ENCODE results near the gene SCAF1. TPM values are rescaled to one million over a fixed set of nuclear protein-coding genes. Genes with fewer than 3 reads are reported as not detected.

The SCAF1 gene
- total RNA-seq, 1 donor from 2014 or later: 84.4 TPM

- peaks cover 3% of the 10 kb centered on the region for H3K9me3 Mint-ChIP-seq (ENCODE audit: unreplicated experiment)
- TF ChIP-seq, protein P1, sequence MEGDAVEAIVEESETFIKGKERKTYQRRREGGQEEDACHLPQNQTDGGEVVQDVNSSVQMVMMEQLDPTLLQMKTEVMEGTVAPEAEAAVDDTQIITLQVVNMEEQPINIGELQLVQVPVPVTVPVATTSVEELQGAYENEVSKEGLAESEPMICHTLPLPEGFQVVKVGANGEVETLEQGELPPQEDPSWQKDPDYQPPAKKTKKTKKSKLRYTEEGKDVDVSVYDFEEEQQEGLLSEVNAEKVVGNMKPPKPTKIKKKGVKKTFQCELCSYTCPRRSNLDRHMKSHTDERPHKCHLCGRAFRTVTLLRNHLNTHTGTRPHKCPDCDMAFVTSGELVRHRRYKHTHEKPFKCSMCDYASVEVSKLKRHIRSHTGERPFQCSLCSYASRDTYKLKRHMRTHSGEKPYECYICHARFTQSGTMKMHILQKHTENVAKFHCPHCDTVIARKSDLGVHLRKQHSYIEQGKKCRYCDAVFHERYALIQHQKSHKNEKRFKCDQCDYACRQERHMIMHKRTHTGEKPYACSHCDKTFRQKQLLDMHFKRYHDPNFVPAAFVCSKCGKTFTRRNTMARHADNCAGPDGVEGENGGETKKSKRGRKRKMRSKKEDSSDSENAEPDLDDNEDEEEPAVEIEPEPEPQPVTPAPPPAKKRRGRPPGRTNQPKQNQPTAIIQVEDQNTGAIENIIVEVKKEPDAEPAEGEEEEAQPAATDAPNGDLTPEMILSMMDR (IDR thresholded peaks at IDR 0.05; ENCODE audit: partially characterized antibody, unreplicated experiment): no peak
- H3K27ac Mint-ChIP-seq (ENCODE audit: unreplicated experiment): no peak overlapping the region
- no peak for DNase-seq
- H3K27me3 Mint-ChIP-seq (ENCODE audit: unreplicated experiment): peaks cover 4% of the 10 kb centered on the region
- no peaks in the 10 kb centered on the region for H3K36me3 Mint-ChIP-seq (ENCODE audit: unreplicated experiment)
- no peaks in the 10 kb centered on the region for H3K4me1 Mint-ChIP-seq (ENCODE audit: low read depth, unreplicated experiment)
- H3K4me3 Mint-ChIP-seq (ENCODE audit: unreplicated experiment): no peak overlapping the region
Measured at GRCh38 chr19:49602806-49603205, 39.2 kb upstream of the SCAF1 start.

DNA sequence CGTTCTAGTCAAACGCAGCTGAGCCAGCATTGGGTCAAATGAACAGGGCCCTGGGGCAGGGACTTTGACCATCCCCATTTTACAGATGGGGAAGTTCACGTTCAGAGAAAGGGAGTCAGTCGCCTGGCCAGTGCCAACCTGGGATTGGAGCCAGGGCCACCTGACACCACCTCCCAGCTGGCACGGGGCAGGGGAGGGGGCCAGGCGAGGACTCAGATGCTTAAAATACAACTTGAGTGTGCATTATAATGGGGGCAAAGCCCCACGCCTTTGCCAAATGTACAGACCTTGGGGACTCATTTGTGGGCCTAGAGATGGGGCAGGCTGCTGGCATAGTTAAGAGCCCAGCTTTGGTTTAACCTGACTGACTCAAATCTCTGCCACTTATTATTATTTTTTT is 36.4 kb upstream of the SCAF1 start:
- Mint-ChIP-seq H3K9me3 (ENCODE audit: unreplicated experiment) (peaks cover 1% of the 10 kb centered on the region), H3K36me3 (ENCODE audit: unreplicated experiment) (no peaks in the 10 kb centered on the region)

GRCh38 chr19:49609499-49610092 is 32.4 kb upstream of the SCAF1 start:
- TF ChIP-seq, protein P1 (IDR thresholded peaks at IDR 0.05; ENCODE audit: partially characterized antibody, unreplicated experiment): no peak
- no peak overlapping the region for H3K4me3 Mint-ChIP-seq (ENCODE audit: unreplicated experiment)
- H3K9me3 Mint-ChIP-seq (ENCODE audit: unreplicated experiment): no peaks in the 10 kb centered on the region

More for the DNA sequence above, 36.4 kb upstream of the SCAF1 start:
- no peak for DNase-seq
- TF ChIP-seq, protein P1 (IDR thresholded peaks at IDR 0.05; ENCODE audit: partially characterized antibody, unreplicated experiment): no peak
- Mint-ChIP-seq H3K4me3 (ENCODE audit: unreplicated experiment) (no peak overlapping the region), H3K27me3 (ENCODE audit: unreplicated experiment) (peaks cover 4% of the 10 kb centered on the region), H3K27ac (ENCODE audit: unreplicated experiment) (no peak overlapping the region), H3K4me1 (ENCODE audit: low read depth, unreplicated experiment) (no peaks in the 10 kb centered on the region)

DNA sequence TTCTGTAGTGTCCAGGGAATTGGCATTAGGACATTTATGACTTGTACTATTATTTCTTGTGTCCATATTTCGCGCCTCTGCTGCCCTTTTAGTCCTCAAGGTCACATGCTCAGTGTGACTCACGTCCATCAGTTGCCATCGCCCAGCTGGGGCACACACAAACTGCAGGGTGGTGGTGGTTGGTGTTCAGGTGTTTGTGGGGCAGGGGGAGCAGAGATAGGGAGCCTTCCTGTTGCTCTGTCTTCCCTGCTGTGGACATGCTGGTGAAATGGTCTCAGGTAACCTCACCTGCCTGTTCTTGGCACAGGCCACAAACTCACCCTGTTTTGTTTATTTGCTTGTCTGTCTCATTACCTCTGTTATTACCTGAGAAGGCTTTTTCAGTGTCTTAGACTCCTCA is 28.6 kb upstream of the SCAF1 start:
- peaks cover 12% of the 10 kb centered on the region for H3K4me1 Mint-ChIP-seq (ENCODE audit: low read depth, unreplicated experiment)
- H3K27me3 Mint-ChIP-seq (ENCODE audit: unreplicated experiment): peaks cover 9% of the 10 kb centered on the region
- H3K36me3 Mint-ChIP-seq (ENCODE audit: unreplicated experiment): no peaks in the 10 kb centered on the region
- TF ChIP-seq, protein P1 (IDR thresholded peaks at IDR 0.05; ENCODE audit: partially characterized antibody, unreplicated experiment): no peak
- DNase-seq: no peak
- H3K27ac Mint-ChIP-seq (ENCODE audit: unreplicated experiment): no peak overlapping the region
- H3K9me3 Mint-ChIP-seq (ENCODE audit: unreplicated experiment): no peaks in the 10 kb centered on the region
- H3K4me3 Mint-ChIP-seq (ENCODE audit: unreplicated experiment): no peak overlapping the region

More at GRCh38 chr19:49609499-49610092, 32.4 kb upstream of the SCAF1 start:
- DNase-seq: no peak
- Mint-ChIP-seq H3K27me3 (ENCODE audit: unreplicated experiment) (peaks cover 3% of the 10 kb centered on the region), H3K27ac (ENCODE audit: unreplicated experiment) (no peak overlapping the region), H3K4me1 (ENCODE audit: low read depth, unreplicated experiment) (peaks cover 12% of the 10 kb centered on the region), H3K36me3 (ENCODE audit: unreplicated experiment) (no peaks in the 10 kb centered on the region)

DNA sequence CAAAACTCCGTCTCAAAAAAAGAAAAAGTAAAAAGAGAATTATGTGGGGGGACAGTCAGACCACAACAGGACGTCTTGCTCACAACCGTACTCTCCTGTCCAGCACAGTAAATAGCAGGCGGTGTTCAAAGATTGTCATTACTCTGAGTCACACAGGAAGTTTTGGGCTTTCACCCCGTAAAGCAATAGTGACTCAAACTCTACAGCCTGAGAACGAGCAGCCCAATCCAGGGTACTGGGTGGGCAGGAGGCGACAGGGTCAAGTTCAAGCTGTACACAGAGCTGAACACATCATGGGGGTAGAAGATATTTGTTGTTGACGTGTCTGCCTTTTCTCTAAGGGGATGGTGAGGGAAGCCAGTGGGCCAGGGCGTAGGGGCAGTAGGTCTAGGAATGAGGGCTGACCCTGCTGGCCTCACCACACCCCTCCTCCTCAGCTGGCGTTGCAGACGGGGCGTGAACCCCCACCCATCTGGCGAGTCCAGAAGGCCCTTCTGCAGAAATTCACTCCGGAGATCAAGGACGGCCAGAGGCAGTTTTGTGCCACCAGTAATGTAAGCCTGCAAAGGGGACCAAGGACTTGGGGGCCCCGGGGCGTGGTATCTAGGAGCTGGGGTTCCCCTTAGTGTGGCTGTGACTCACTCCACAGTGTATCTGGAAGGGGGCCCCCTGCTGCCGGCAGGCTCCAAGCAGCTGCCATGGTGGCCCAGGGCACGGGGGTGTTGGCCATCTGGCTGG is 27.7 kb upstream of the SCAF1 start:
- TF ChIP-seq, protein P1 (IDR thresholded peaks at IDR 0.05; ENCODE audit: partially characterized antibody, unreplicated experiment): no peak
- H3K27ac Mint-ChIP-seq (ENCODE audit: unreplicated experiment): peak overlapping the region; percentile 41
- H3K4me3 Mint-ChIP-seq (ENCODE audit: unreplicated experiment): peak overlapping the region; percentile 50

More for the DNA sequence above, 27.7 kb upstream of the SCAF1 start:
- DNase-seq: no peak
- no peaks in the 10 kb centered on the region for H3K9me3 Mint-ChIP-seq (ENCODE audit: unreplicated experiment)
- H3K36me3 Mint-ChIP-seq (ENCODE audit: unreplicated experiment): no peaks in the 10 kb centered on the region
- peaks cover 12% of the 10 kb centered on the region for H3K4me1 Mint-ChIP-seq (ENCODE audit: low read depth, unreplicated experiment)
- H3K27me3 Mint-ChIP-seq (ENCODE audit: unreplicated experiment): peaks cover 9% of the 10 kb centered on the region
